GM23248 (cell line): ENCODE data around the gene DLX2.

ENCODE experiments used
- EZH2 ChIP-seq: fragments of 200-600 bp; sonication (generic); IDR thresholded peaks from 2 replicates; pipeline ENCODE4 v1.6.1; 2018; ENCODE audit warnings: antibody characterized with exemption, mild to moderate bottlenecking; ENCODE audit not compliant: insufficient read depth, poor library complexity, severe bottlenecking
- EZH2phosphoT487 ChIP-seq: fragments of 200-600 bp; sonication (generic); IDR thresholded peaks from 2 replicates; pipeline ENCODE4 v1.6.1; 2018; ENCODE audit warnings: antibody characterized with exemption, moderate library complexity, mild to moderate bottlenecking, low read depth; ENCODE audit not compliant: insufficient read depth

DNA sequence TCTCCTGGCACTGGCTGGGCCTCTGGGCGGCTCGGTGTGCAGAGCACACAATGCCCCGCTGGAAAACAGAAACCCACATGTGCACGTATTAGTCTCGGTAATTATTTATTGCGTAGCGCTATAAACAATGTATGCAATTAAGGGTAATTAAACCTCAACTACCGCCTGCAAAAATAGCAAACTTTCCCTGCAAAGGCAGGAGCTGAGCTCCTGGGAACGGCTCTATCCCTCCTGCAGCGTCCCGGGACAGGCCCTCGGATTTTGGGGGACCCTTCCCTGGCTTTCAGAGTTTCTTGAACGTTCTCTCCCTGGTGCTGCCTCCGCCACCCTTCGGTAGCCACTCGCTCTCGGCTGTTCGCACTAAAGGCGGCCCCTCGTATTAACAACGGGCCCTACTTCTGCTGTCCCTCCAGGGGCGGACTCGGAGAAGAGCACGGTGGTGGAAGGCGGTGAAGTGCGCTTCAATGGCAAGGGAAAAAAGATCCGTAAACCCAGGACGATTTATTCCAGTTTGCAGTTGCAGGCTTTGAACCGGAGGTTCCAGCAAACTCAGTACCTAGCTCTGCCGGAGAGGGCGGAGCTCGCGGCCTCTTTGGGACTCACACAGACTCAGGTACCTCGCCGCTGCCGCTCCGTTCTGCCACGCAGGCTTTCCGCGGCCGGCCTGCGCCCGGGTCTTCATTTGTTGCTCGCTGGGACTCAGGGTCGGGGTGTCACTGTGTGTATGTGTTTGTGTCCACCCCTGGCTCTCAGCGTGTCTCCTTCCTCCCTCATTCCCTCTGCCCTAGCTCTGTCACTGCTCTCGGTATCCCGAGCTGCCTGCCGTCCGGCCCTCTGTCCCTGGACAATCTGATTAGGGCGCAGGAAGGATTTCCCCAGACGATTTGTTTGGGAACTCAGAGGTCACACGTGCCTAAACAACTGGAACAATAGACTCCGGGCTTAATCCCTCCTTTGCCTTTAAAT, 16.2 kb downstream of the DLX2 start:
- TF ChIP-seq EZH2: no peak
- no peak for TF ChIP-seq EZH2phosphoT487
